HG03039 (cell line): ENCODE measurements around the gene CMTM2.

ENCODE experiments used
- ATAC-seq: cut with Tn5 transposase; IDR thresholded peaks from one replicate; pipeline ENCODE4 v1.9.1; 2021; ENCODE audit warnings: mild to moderate bottlenecking, moderate library complexity; ENCODE audit not compliant: unreplicated experiment

Gene CMTM2, protein sequence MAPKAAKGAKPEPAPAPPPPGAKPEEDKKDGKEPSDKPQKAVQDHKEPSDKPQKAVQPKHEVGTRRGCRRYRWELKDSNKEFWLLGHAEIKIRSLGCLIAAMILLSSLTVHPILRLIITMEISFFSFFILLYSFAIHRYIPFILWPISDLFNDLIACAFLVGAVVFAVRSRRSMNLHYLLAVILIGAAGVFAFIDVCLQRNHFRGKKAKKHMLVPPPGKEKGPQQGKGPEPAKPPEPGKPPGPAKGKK

DNA sequence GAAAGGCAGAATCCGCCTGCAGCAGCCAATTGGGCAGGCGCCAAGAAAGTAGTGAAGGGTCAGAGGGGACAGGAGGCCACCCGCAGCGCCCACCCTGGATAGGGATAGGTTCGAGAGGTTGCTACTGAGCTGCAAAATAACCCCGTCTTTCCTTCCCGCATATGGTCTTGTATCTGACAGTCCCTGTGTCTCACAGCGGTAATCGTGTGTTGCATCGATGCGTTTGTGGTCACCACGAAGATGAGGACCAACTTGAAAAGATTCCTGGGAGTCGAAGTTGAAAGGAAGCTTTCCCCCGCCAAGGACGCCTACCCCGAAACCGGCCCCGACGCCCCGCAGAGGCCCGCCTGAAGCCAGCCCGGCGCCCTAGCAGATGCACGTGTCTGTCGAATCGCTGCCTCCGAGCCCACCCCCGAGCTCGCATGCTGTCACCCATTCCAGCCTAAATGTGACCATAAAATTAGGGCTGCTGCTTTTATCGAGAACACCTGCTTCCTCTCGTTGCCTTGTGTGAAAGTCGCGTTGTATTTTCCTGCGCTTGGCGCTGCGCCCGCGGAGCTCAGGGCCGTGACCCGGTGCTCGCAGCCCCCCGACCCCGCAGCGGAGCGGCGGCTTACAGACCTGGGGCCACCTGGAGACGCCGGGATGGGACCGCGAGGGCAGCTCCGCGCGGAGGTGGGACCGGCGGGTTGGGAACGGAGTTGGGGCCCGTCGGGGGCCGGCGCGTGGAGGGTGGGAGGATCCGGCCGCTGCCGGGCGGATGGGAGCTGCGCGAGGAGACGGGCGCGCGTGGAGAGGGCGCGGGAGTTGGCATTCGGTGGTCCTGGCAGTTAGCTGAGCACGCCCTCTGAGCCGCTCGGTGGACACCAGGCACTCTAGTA is at the start of gene CMTM2:
Gene CMTM2 (plus strand): TSS at position 813 of the 881 bp plus-strand sequence. CDS start 145 bp downstream, outside the sequence.
- no peak for ATAC-seq

- ATAC-seq, result no peak
Measured at GRCh38 chr16:66529475-66529874, 49.8 kb upstream of the CMTM2 start.

DNA sequence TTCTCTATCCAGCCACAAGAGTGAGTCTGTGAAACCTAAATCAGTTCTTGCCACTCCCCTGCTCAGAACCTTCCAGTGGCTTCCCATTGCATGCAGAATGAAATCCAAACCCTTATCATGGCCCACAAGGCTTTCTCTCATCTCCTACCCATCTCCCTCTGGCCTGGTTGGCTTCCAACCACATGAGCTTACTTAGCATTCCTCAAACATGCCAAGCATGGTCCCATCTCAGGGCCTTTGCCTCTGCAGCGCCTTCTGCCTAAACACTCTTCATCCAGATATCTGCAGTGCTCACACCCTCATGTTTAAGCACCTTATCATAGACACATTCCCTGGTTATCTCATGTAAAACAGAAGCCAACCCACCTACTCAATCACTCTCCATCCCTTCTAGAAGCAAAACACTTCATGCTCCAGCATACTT is 44.9 kb upstream of the CMTM2 start:
- ATAC-seq, result no peak

GRCh38 chr16:66536525-66536924 is 42.7 kb upstream of the CMTM2 start:
- ATAC-seq, result no peak

- ATAC-seq, result no peak
Measured at GRCh38 chr16:66537236-66537635, 42.0 kb upstream of the CMTM2 start.

DNA sequence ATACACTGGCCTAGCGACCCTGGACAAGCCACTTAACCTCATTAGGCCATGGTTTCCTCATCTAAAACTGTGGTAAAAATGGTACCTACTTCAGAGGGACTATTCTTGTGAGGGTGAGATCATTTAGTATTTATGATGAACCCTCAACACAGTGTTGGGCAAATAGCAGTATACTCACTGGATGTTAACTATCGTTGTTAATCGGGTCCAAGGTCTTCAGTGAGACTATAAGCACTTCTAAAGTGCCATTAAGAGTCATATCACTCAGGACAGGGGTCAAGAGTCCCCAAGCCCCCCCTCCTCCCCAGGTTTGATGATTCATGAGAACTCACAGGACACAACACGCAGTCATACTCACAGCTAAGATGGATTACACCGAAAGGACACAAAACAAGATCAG is 40.4 kb upstream of the CMTM2 start:
- no peak for ATAC-seq

GRCh38 chr16:66539623-66540469 is 39.4 kb upstream of the CMTM2 start:
- ATAC-seq, result no peak

DNA sequence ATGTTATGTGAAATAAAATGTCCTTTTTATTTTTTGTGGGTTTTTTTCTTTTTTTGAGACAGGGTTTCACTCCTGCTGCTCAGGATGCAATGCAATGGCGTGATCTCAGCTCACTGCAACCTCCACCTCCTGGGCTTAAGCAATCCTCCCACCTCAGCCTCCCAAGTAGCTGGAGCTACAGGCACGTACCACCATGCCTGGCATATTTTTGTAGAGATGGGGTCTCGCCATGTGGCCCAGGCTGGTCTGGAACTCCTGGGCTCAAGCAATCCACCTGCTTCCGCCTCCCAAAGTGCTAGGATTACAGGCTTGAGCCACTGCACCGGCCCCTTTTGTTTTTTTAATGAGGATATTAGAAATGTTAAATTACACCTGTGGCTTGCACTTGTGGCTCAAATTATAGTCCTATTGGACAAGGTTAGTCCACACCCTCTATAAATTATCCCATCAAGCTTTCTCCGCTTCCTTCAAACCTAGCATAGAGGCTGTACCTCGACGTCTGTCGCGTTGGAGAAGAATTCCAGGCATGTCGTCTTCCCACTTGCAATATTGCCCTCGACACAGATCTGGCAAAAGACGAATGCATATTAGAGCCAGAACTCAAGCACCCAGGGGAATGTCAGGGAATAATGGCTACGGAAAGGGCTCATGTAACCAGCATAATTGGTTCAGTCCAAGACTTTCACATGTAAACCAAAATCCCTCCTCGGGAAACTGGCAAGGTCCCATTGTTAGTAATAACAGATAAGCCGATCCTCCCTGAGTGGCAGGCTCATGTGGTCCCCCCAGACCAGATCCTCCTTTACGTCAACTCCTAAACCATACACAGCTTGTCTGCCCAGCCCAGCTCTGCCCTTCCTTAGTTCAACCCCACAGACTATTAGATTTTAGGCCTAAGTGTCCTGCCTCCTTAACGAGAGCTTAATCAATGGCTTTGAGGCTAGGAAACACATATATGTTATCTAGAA is 37.6 kb upstream of the CMTM2 start:
- ATAC-seq, result no peak

DNA sequence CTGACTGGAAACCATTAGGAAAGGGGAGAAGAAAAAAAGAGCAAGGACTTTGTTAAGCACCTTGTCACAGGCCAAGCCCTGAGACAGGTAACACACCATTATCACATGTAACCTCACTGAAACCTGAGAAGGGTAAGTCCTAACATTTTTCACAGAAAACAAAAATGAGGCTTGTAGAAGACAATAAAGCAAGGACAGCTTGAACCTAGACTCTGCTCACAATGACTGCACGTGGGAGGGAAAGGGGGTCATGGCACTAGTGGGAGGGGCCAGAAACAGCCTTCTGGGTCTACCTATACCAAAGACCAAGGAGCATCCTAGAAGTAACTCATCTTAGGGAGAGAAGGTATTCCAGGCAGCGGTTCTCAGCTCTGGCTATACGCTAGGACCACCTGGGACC is 36.9 kb upstream of the CMTM2 start:
- ATAC-seq, result no peak

GRCh38 chr16:66543541-66543940 is 35.7 kb upstream of the CMTM2 start:
- ATAC-seq, result no peak

GRCh38 chr16:66544016-66544757 is 35.1 kb upstream of the CMTM2 start:
- ATAC-seq, result no peak

GRCh38 chr16:66547101-66547989 is 31.9 kb upstream of the CMTM2 start:
- no peak for ATAC-seq

DNA sequence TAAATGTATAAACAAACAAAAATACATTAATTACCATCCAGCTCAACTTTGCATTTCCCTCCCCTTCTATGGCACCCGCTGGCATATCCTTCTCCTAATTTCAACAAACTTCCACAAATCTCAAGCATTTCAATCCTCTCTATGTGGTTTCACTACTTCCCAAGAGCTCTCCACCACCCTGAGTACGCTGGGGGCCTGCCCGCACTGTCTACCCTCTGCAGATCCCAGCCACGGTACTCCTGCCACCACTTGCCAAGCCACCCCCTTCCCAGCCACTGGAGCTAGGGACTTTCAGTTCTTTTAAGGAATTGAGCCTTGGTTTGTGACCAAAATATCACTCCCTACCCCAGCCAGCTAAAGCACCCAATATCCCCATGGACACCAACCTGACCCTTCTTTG is 31.2 kb upstream of the CMTM2 start:
- ATAC-seq, result no peak

GRCh38 chr16:66548868-66549267 is 30.4 kb upstream of the CMTM2 start:
- no peak for ATAC-seq

DNA sequence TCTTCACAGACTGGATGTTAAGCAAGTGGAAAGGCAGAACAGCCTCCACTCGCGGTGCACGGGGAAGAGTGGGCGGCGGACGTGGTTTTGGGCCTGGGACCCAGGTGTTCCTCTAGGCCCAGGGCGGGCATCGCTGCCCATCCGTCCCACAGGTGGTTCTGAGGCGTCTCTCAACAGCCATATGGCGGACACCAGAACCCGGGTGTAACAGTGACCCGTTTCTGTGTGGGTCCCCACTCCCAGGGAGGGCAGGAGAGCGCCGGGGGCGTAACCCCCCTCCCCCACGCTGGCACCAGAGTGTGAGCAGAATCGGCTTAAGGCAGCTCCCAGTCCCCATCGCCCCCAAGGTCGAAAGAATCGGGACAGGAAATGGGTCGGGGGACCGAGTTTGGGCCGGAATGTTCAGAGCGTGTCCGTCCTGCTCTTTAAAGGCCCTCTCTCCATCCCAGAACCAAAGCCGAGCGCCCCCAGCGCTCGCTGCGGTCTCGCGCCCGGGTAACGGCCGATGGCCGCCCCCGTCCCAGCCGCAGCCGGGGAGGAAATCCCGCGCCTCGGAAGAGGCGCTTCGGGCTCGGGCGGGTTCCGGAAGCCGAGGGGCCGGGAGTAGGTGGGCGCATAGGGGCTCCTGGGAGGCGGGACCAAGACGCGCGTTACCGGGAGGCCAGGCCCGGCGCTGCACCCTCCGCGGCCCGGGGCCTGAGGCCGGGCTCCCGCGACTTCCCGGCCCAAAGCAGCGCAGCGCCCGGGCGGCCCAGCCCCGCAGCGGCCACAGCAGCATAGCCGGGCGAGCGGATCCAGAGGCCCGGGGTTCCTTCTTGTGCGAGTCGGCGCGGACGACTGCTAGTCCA is 29.8 kb upstream of the CMTM2 start, which contains the start of gene TK2:
Gene TK2 (minus strand): TSS at position 839 of the 848 bp plus-strand sequence. CDS start 61 bp downstream, at position 778.
- no peak for ATAC-seq

- no peak for ATAC-seq
Measured at GRCh38 chr16:66551348-66551759, 27.9 kb upstream of the CMTM2 start.

- ATAC-seq, result no peak
Measured at GRCh38 chr16:66551788-66552285, 27.4 kb upstream of the CMTM2 start.
